Measurements from ENCODE around the gene MT1G.
A peak's percentile ranks its signal among the peaks of the same experiment; 100 is the strongest.
"Not testable (repeated sequence)": the region's sequence is repeated elsewhere in the genome, so short reads cannot be mapped to it uniquely, and the experiment has no call there.

The MT1G gene

GRCh38 chr16:56683424-56684172, 15.7 kb upstream of the MT1G start:
- DNase-seq (ENCODE audit: insufficient read length) (no peak), FAIRE-seq (no peak)
- TF ChIP-seq TAF1 (IDR thresholded peaks at IDR 0.05; ENCODE audit: borderline replicate concordance, low read depth, low read length) (no peak), POLR2A (IDR thresholded peaks at IDR 0.05; ENCODE audit: low read depth, low read length) (no peak), POLR2AphosphoS5 (IDR thresholded peaks at IDR 0.05; ENCODE audit: low read depth, low read length) (no peak)

DNA sequence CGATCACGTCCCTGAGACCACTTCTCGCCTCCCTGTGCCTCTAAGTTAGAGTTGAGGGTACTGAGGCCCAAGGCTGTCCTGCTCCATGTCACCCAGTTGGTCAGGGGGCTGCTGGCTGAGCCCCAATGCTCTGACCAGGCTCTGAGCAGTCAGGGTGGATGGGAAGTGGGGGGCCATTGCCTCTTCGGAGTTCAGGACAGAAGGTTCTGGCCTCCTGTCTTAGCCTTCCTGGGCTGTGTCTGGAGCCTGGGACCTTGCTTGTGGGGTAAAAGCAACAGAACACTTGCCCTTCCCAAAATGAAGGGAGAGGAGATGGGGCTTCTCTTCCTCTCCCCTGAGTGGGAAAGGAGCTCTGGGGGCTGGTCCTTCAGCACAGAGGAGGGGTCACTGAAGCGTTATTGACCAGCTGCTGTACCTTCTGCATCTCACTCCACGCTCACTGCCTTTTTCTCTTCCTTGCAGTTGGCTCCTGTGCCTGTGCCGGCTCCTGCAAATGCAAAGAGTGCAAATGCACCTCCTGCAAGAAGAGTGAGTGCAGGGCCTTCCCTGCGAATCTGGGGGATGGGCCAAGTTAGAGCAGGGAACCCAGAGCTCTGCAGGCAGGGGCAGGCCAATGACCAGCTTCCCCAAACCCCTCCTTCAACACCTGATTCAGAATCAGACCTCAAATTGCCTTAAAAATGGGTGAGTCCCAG, 15.0 kb upstream of the MT1G start:
- no peak for DNase-seq (ENCODE audit: insufficient read length)
- TF ChIP-seq TAF1 (IDR thresholded peaks at IDR 0.05; ENCODE audit: borderline replicate concordance, low read depth, low read length): no peak
- no peak for TF ChIP-seq POLR2A (IDR thresholded peaks at IDR 0.05; ENCODE audit: low read depth, low read length)
- TF ChIP-seq POLR2AphosphoS5 (IDR thresholded peaks at IDR 0.05; ENCODE audit: low read depth, low read length): no peak
- FAIRE-seq: no peak

GRCh38 chr16:56681939-56682702, 14.3 kb upstream of the MT1G start, which contains the start of gene MT1X:
Gene MT1X (plus strand): TSS chr16:56682470. CDS start chr16:56682541, 71 bp downstream.
- peak; percentile 85 for FAIRE-seq

GRCh38 chr16:56679818-56680217, 12.0 kb upstream of the MT1G start:
- no peak for FAIRE-seq

More at GRCh38 chr16:56681939-56682702, 14.3 kb upstream of the MT1G start, which contains the start of gene MT1X:
- DNase-seq (ENCODE audit: insufficient read length): peak; percentile 84
- TF ChIP-seq TAF1 (IDR thresholded peaks at IDR 0.05; ENCODE audit: borderline replicate concordance, low read depth, low read length): peak; percentile 55; the same call in 1 of the 2 replicates
- peak; percentile 84 for TF ChIP-seq POLR2AphosphoS5 (IDR thresholded peaks at IDR 0.05; ENCODE audit: low read depth, low read length)
- TF ChIP-seq POLR2A (IDR thresholded peaks at IDR 0.05; ENCODE audit: low read depth, low read length): peak; percentile 92

DNA sequence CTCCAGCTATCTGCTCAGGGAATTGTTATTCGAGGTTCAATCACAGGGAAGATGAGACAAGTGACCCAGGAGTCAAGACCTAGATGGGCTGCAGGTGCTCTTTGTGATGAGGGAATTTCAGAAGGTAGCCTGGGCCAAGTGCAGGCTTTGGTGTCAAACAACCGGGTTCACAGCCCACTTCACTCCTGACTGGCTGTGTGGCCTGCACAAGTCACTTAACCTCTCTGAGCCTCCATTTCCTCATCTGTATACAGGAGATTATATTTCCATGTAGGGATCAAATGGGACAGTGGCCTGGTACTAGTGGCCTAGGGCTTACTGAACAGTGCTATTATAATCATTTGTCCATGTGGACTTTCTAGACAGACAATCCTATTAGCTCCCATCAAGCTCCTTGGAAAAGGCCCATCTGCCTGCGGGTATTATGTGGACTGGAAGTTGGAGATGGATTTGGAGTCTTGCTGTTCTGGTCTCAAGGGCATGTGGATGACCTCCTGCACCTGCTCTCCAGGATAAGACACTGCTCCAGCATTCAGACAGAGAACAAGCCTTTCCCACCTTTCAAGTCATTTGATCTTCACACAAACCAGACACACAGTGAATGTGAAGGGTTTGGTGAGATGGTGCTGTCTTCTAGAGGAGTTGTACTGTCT, 11.3 kb upstream of the MT1G start:
- DNase-seq (ENCODE audit: insufficient read length): no peak
- no peak for TF ChIP-seq TAF1 (IDR thresholded peaks at IDR 0.05; ENCODE audit: borderline replicate concordance, low read depth, low read length)
- TF ChIP-seq POLR2AphosphoS5 (IDR thresholded peaks at IDR 0.05; ENCODE audit: low read depth, low read length): no peak
- TF ChIP-seq POLR2A (IDR thresholded peaks at IDR 0.05; ENCODE audit: low read depth, low read length): no peak
- no peak for FAIRE-seq

More at GRCh38 chr16:56679818-56680217, 12.0 kb upstream of the MT1G start:
- TF ChIP-seq POLR2AphosphoS5 (IDR thresholded peaks at IDR 0.05; ENCODE audit: low read depth, low read length): no peak
- no peak for DNase-seq (ENCODE audit: insufficient read length)

DNA sequence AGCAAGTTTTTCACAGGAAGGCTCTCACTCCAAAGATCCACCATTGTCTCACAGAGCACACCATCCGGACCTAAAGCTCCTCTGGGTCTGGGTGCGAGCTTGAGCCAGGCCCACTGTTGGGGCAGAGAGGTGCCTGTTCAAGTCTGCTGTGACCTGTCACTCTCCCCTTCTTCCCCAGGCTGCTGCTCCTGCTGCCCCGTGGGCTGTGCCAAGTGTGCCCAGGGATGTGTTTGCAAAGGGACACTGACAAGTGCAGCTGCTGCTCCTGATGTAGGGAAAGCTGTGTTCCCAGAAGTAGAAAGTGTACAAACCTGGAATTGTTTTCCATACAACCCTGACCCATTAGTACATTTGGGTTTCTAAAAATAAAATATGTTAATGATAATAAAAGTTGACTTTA, 9.6 kb upstream of the MT1G start:
- TF ChIP-seq POLR2AphosphoS5 (IDR thresholded peaks at IDR 0.05; ENCODE audit: low read depth, low read length) (no peak), TAF1 (IDR thresholded peaks at IDR 0.05; ENCODE audit: borderline replicate concordance, low read depth, low read length) (no peak), POLR2A (IDR thresholded peaks at IDR 0.05; ENCODE audit: low read depth, low read length) (no peak)
- no peak for DNase-seq (ENCODE audit: insufficient read length)

DNA sequence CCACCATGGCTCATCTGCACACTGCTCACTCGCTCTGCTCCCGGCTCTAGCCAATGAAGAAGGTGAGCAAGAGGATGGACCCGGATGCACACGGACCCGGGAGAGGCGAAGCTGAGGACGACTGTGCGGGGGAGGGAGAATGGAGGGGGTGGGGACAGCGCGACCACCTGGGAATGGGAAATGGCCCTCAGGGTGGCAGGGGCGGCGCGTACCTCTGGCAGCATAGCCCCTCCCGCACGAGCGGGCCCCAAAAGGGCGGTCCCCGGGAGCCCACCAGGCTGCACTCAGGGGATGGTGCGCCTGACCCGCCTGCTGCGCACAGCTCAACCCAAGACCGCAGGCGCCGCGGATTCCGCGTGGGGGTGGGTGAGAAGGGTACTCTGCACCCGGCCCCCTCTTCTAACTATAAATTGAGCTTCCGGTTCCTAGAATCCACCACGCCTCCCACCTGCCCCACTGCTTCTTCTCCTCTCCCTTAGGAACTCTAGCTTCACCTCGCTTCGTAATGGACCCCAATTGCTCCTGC, 7.9 kb upstream of the MT1G start:
- no peak for TF ChIP-seq TAF1 (IDR thresholded peaks at IDR 0.05; ENCODE audit: borderline replicate concordance, low read depth, low read length)
- TF ChIP-seq POLR2AphosphoS5 (IDR thresholded peaks at IDR 0.05; ENCODE audit: low read depth, low read length): no peak
- TF ChIP-seq POLR2A (IDR thresholded peaks at IDR 0.05; ENCODE audit: low read depth, low read length): no peak
- FAIRE-seq (no peak), DNase-seq (ENCODE audit: insufficient read length) (no peak)

More for the DNA sequence above, 9.6 kb upstream of the MT1G start:
- FAIRE-seq: no peak

- FAIRE-seq; DNase-seq (ENCODE audit: insufficient read length): not testable (repeated sequence)
Measured at GRCh38 chr16:56674570-56674969, 6.7 kb upstream of the MT1G start.

- FAIRE-seq (no peak), DNase-seq (ENCODE audit: insufficient read length) (no peak)
- TF ChIP-seq POLR2A (IDR thresholded peaks at IDR 0.05; ENCODE audit: low read depth, low read length) (no peak), TAF1 (IDR thresholded peaks at IDR 0.05; ENCODE audit: borderline replicate concordance, low read depth, low read length) (no peak), POLR2AphosphoS5 (IDR thresholded peaks at IDR 0.05; ENCODE audit: low read depth, low read length) (no peak)
Measured at GRCh38 chr16:56673921-56674320, 6.1 kb upstream of the MT1G start.

DNA sequence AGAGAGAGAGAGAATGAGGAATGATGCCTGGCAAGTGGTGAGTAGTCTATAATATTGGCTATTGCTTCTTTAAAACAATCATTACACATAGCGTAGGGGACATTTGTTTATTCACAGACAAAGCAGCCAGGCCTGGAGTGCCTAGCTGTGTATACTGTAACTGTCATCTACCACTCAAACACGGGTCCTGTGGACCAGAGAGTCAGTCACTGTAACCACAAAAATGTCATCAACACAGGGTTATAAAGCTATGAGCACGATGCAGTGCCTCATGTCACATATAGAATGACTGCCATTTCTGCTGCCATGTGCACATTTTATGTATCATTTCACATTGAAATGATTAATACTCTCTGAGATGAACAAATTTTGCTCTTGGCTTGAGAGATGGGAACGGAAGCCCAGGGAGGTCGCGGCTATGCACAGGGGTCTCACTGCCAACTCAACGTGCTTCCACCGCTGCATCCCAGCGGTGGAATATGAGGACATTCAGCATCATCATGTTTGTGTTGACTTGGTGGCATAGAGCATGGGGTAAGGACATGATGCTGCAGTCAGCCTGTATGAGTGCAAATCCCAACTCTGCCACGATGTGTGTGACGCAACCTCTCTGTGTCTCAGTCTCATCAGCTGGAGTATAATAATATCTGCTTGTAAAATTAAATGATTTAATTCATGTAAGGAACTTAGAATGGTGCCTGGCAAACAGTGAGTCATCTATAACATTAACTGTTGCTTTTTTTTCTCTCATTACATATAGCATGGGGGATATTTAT, 5.1 kb upstream of the MT1G start:
- DNase-seq (ENCODE audit: insufficient read length): no peak
- no peak for TF ChIP-seq TAF1 (IDR thresholded peaks at IDR 0.05; ENCODE audit: borderline replicate concordance, low read depth, low read length)
- no peak for TF ChIP-seq POLR2AphosphoS5 (IDR thresholded peaks at IDR 0.05; ENCODE audit: low read depth, low read length)
- no peak for FAIRE-seq

GRCh38 chr16:56672171-56672570, 4.3 kb upstream of the MT1G start:
- FAIRE-seq: not testable (repeated sequence)

DNA sequence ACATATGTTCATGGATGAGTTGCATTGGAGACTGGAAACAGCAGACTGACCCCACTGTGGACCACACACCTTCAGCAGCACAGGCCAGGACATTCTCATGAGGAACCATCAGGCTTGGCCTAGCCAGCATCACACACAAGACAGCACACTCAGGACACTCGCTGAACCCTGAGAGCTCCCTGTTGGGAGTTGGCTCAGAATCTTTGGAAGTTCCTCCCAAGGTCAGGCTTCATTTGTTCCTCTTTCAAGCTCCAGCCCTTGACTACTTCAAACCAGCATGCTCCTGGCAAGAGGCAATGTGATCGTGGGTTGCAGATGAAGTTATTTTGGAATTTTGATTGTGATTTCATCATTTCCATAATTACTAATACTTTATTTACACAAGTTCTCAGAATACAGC, 3.8 kb upstream of the MT1G start:
- FAIRE-seq; DNase-seq (ENCODE audit: insufficient read length): not testable (repeated sequence)

More at GRCh38 chr16:56672171-56672570, 4.3 kb upstream of the MT1G start:
- not testable (repeated sequence) for DNase-seq (ENCODE audit: insufficient read length)
